Left ventricle myocardium inferior (tissue), 1 donor: ENCODE results near the gene OCA2. TPM values are rescaled to one million over a fixed set of nuclear protein-coding genes. Genes with fewer than 3 reads are reported as not detected.

ENCODE experiments used
- DNase-seq: peaks from one replicate; pipeline ENCODE4 v3.0.0-alpha.2; 2020
- H3K27ac ChIP-seq: fragments of 200-600 bp; replicated peaks from 2 replicates; pipeline ENCODE4 v1.8.0; 2021
- H3K27me3 ChIP-seq: fragments of 200-600 bp; 2 replicates; pipeline ENCODE4 v1.8.0; 2021; ENCODE audit warnings: low read depth
- H3K36me3 ChIP-seq: fragments of 200-600 bp; 2 replicates; pipeline ENCODE4 v1.8.0; 2021
- H3K4me1 ChIP-seq: fragments of 200-600 bp; 2 replicates; pipeline ENCODE4 v1.8.0; 2021
- H3K4me3 ChIP-seq: fragments of 200-600 bp; 2 replicates; pipeline ENCODE4 v1.8.0; 2021; ENCODE audit warnings: mild to moderate bottlenecking, moderate library complexity
- H3K9me3 ChIP-seq: fragments of 200-600 bp; replicated peaks from 2 replicates; pipeline ENCODE4 v1.8.0; 2021
- CTCF ChIP-seq: fragments of 200-600 bp; IDR thresholded peaks from 2 replicates; pipeline ENCODE4 v1.8.0; 2021; ENCODE audit warnings: antibody characterized with exemption, mild to moderate bottlenecking, borderline replicate concordance
- intact Hi-C: fragments of 100-400 bp; cut with micrococcal nuclease; formaldehyde crosslinking; loops from one replicate; pipeline ENCODE4 v1.11.0; 2022
- total RNA-seq: library from RNA; stranded (reverse); fragmentation: NEBNext Ultra II Directional; extraction: Animal tissue kit (Norgen Biotek cat#: 25700); gene quantifications from one replicate; pipeline ENCODE4 v1.2.1, GENCODE V29; 2021
- donor health status: DM: no; HTN: yes; CAD: no; lungs with severe emphysema.

OCA2 gene
- total RNA-seq, 1 donor from 2014 or later: not detected

GRCh38 chr15:28100516-28101195, 1.5 kb upstream of the OCA2 start:
- Histone ChIP-seq H3K36me3 (no peaks in the 10 kb centered on the region), H3K4me3 (no peak overlapping the region), H3K27me3 (peaks cover 76% of the 10 kb centered on the region), H3K9me3 (no peaks in the 10 kb centered on the region), H3K27ac (no peak overlapping the region), H3K4me1 (peaks cover 32% of the 10 kb centered on the region)
- intact Hi-C loops: no loop called here
- no peak for TF ChIP-seq CTCF
- DNase-seq: no peak

- peak overlapping the region; percentile 52 for H3K27ac ChIP-seq
These were observed 533 bp upstream of the OCA2 start for GRCh38 chr15:28099555-28100140.

GRCh38 chr15:28098360-28098765, 752 bp downstream of the OCA2 start:
- peaks cover 85% of the 10 kb centered on the region for H3K27me3 ChIP-seq
- intact Hi-C loops: no loop called here
- no peak for TF ChIP-seq CTCF
- H3K36me3 ChIP-seq: no peaks in the 10 kb centered on the region
- DNase-seq: no peak
- H3K9me3 ChIP-seq: no peaks in the 10 kb centered on the region
- no peak overlapping the region for H3K27ac ChIP-seq
- H3K4me3 ChIP-seq: no peak overlapping the region
- peaks cover 49% of the 10 kb centered on the region for H3K4me1 ChIP-seq

More at GRCh38 chr15:28099555-28100140, 533 bp upstream of the OCA2 start:
- Histone ChIP-seq H3K9me3 (no peaks in the 10 kb centered on the region), H3K4me3 (peak overlapping the region; percentile 54), H3K4me1 (peaks cover 42% of the 10 kb centered on the region), H3K36me3 (no peaks in the 10 kb centered on the region), H3K27me3 (peaks cover 84% of the 10 kb centered on the region)
- intact Hi-C loops: no loop called here
- no peak for DNase-seq
- no peak for TF ChIP-seq CTCF

- intact Hi-C loops: no loop called here
- DNase-seq: no peak
- H3K27me3 ChIP-seq: peaks cover 89% of the 10 kb centered on the region
- no peak for TF ChIP-seq CTCF
- H3K36me3 ChIP-seq: no peaks in the 10 kb centered on the region
- no peak overlapping the region for H3K27ac ChIP-seq
- no peaks in the 10 kb centered on the region for H3K9me3 ChIP-seq
- H3K4me3 ChIP-seq: no peak overlapping the region
- peaks cover 49% of the 10 kb centered on the region for H3K4me1 ChIP-seq
These were observed 1.3 kb downstream of the OCA2 start for GRCh38 chr15:28097656-28098359.

GRCh38 chr15:28096670-28097431, 2.3 kb downstream of the OCA2 start:
- peaks cover under 1% of the 10 kb centered on the region for H3K9me3 ChIP-seq

More at GRCh38 chr15:28096670-28097431, 2.3 kb downstream of the OCA2 start:
- DNase-seq: no peak
- Histone ChIP-seq H3K27me3 (peaks cover 91% of the 10 kb centered on the region), H3K27ac (peak overlapping the region; percentile 75), H3K4me3 (peak overlapping the region; percentile 70), H3K36me3 (no peaks in the 10 kb centered on the region), H3K4me1 (peaks cover 49% of the 10 kb centered on the region)
- intact Hi-C loops: no loop called here
- no peak for TF ChIP-seq CTCF
